GM19351 (cell line): ENCODE results near the gene ADPRHL1.
A peak's percentile ranks its signal among the peaks of the same experiment; 100 is the strongest.
"Not testable (repeated sequence)": the region's sequence is repeated elsewhere in the genome, so short reads cannot be mapped to it uniquely, and the experiment has no call there.

Source experiments
- ATAC-seq: cut with Tn5 transposase; IDR thresholded peaks from one replicate; pipeline ENCODE4 v1.9.1; 2021; ENCODE audit warnings: mild to moderate bottlenecking, moderate library complexity; ENCODE audit not compliant: unreplicated experiment

Gene ADPRHL1

GRCh38 chr13:113456116-113456702 is 2.9 kb upstream of the ADPRHL1 start:
- ATAC-seq, result no peak

GRCh38 chr13:113455384-113455783 is 2.1 kb upstream of the ADPRHL1 start:
- no peak for ATAC-seq

- no peak for ATAC-seq
These were observed 1.6 kb upstream of the ADPRHL1 start for GRCh38 chr13:113454936-113455335.

- ATAC-seq, result no peak
These were observed 822 bp downstream of the ADPRHL1 start for GRCh38 chr13:113452466-113452865.

GRCh38 chr13:113451951-113452421 is 1.3 kb downstream of the ADPRHL1 start:
- no peak for ATAC-seq

- not testable (repeated sequence) for ATAC-seq
These were observed 2.2 kb downstream of the ADPRHL1 start for GRCh38 chr13:113450861-113451620.

GRCh38 chr13:113450348-113450744 is 2.9 kb downstream of the ADPRHL1 start:
- ATAC-seq, result not testable (repeated sequence)

GRCh38 chr13:113449693-113450347 is 3.5 kb downstream of the ADPRHL1 start:
- ATAC-seq, result no peak

- ATAC-seq, result no peak
These were observed 4.2 kb downstream of the ADPRHL1 start for GRCh38 chr13:113448885-113449692.

GRCh38 chr13:113448545-113448884 is 4.8 kb downstream of the ADPRHL1 start:
- ATAC-seq, result no peak

- ATAC-seq, result no peak
These were observed 5.7 kb downstream of the ADPRHL1 start for GRCh38 chr13:113447596-113447995.

- ATAC-seq, result no peak
These were observed 6.8 kb downstream of the ADPRHL1 start for GRCh38 chr13:113446488-113446854.

- peak; percentile 74 for ATAC-seq
These were observed 7.3 kb downstream of the ADPRHL1 start for GRCh38 chr13:113445791-113446487.

- no peak for ATAC-seq
These were observed 9.3 kb downstream of the ADPRHL1 start for GRCh38 chr13:113443991-113444390.

GRCh38 chr13:113442985-113443362 is 10.3 kb downstream of the ADPRHL1 start:
- no peak for ATAC-seq

GRCh38 chr13:113442354-113442984 is 10.8 kb downstream of the ADPRHL1 start:
- no peak for ATAC-seq

- no peak for ATAC-seq
These were observed 11.6 kb downstream of the ADPRHL1 start for GRCh38 chr13:113441661-113442060.

GRCh38 chr13:113437408-113438010 is 15.8 kb downstream of the ADPRHL1 start:
- no peak for ATAC-seq

GRCh38 chr13:113436866-113437265 is 16.4 kb downstream of the ADPRHL1 start:
- not testable (repeated sequence) for ATAC-seq

- ATAC-seq, result not testable (repeated sequence)
These were observed 17.4 kb downstream of the ADPRHL1 start for GRCh38 chr13:113435907-113436306.
